Suppressor macrophage treated with lipopolysaccharide for 1 hour (primary cell): Measurements from ENCODE around the gene TAF11.
"Not testable (repeated sequence)": the region's sequence is repeated elsewhere in the genome, so short reads cannot be mapped to it uniquely, and the experiment has no call there.

Experiments
- DNase-seq, 3 donors: peaks; one replicate each; pipeline ENCODE4 v3.0.0-alpha.2; 2020 to 2022

Gene TAF11

GRCh38 chr6:34887753-34888513 lies at the start of gene TAF11:
Gene TAF11, minus strand, starts transcription at chr6:34888042. Its CDS starts 85 bp downstream, at chr6:34887957.
- peak; percentile 93 to 96 (median 96) for DNase-seq

GRCh38 chr6:34934516-34934915 lies 46.7 kb upstream of the TAF11 start:
- peak; percentile 33 to 41 (median 34) for DNase-seq

- not testable (repeated sequence) for DNase-seq
Observed at GRCh38 chr6:34932202-34932601, 44.4 kb upstream of the TAF11 start.

- no peak for DNase-seq
Observed at GRCh38 chr6:34930221-34930620, 42.4 kb upstream of the TAF11 start.

- DNase-seq, result no peak
Observed at GRCh38 chr6:34929241-34929978, 41.6 kb upstream of the TAF11 start.

GRCh38 chr6:34928695-34929094 lies 40.9 kb upstream of the TAF11 start:
- DNase-seq, result no peak

- DNase-seq, result no peak
Observed at GRCh38 chr6:34928220-34928619, 40.4 kb upstream of the TAF11 start.

GRCh38 chr6:34926655-34927054 lies 38.8 kb upstream of the TAF11 start:
- no peak for DNase-seq

GRCh38 chr6:34924831-34925625 lies 37.2 kb upstream of the TAF11 start:
- no peak for DNase-seq

GRCh38 chr6:34922177-34922663 lies 34.4 kb upstream of the TAF11 start:
- DNase-seq, result no peak

GRCh38 chr6:34920097-34920496 lies 32.3 kb upstream of the TAF11 start:
- no peak for DNase-seq

- no peak for DNase-seq
Observed at GRCh38 chr6:34919651-34920050, 31.8 kb upstream of the TAF11 start.

GRCh38 chr6:34917626-34918285 lies 29.9 kb upstream of the TAF11 start:
- no peak for DNase-seq

- DNase-seq, result no peak
Observed at GRCh38 chr6:34916348-34916967, 28.6 kb upstream of the TAF11 start.

- DNase-seq, result no peak
Observed at GRCh38 chr6:34914358-34914757, 26.5 kb upstream of the TAF11 start.

GRCh38 chr6:34912715-34913464 lies 25.0 kb upstream of the TAF11 start:
- no peak for DNase-seq

GRCh38 chr6:34911822-34912221 lies 24.0 kb upstream of the TAF11 start:
- no peak for DNase-seq

GRCh38 chr6:34909320-34909883 lies 21.6 kb upstream of the TAF11 start:
- DNase-seq, result no peak

GRCh38 chr6:34908194-34908593 lies 20.4 kb upstream of the TAF11 start:
- no peak for DNase-seq

GRCh38 chr6:34906826-34907225 lies 19.0 kb upstream of the TAF11 start:
- DNase-seq, result peak; percentile 25 to 63 (median 51)

GRCh38 chr6:34904990-34905613 lies 17.3 kb upstream of the TAF11 start:
- DNase-seq, result peak; percentile 34 to 54 (median 41)
